ENCODE measurements around the gene ADAT3.

ADAT3 gene

GRCh38 chr19:1962674-1963073 is 57.5 kb downstream of the ADAT3 start:
- no peak for DNase-seq

All from NCI-H2029 (cell line).